ENCODE measurements around the gene RHBDD1.

Gene RHBDD1

DNA sequence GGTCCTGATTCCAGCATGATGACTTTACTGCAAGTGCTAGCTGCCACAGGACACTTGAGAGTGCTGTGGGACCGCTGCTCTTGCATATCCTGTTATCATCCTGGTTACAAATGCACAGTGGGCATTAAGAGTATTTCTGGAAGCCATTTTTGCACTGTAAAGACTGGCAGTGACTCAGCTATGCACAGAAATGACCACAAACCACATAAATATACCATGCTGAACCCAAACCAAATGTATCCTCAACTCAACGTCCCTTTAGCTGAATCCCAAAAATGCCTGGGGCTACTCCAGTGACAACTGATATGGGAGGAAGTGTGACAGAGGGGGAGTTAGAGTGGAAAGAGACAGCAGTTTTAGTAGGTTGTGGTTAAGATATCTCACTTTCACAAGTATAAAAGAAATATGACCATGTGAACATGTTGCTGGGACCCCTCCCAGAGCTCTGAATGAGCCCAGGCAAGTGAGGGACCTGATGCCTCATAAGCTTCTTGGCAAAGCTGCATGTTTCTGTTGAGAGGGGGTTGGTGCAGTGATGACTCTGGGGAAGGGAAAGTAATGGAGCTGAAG, 37.3 kb downstream of the RHBDD1 start:
- no peak overlapping the region for H3K4me2 ChIP-seq (ENCODE audit: low read length)
- H3K9me3 ChIP-seq (ENCODE audit: control insufficient read depth, low read length): no peaks in the 10 kb centered on the region
- no peak overlapping the region for H3K4me3 ChIP-seq (ENCODE audit: low read depth, low read length)
- H3K4me1 ChIP-seq: no peaks in the 10 kb centered on the region
- TF ChIP-seq, protein P1, sequence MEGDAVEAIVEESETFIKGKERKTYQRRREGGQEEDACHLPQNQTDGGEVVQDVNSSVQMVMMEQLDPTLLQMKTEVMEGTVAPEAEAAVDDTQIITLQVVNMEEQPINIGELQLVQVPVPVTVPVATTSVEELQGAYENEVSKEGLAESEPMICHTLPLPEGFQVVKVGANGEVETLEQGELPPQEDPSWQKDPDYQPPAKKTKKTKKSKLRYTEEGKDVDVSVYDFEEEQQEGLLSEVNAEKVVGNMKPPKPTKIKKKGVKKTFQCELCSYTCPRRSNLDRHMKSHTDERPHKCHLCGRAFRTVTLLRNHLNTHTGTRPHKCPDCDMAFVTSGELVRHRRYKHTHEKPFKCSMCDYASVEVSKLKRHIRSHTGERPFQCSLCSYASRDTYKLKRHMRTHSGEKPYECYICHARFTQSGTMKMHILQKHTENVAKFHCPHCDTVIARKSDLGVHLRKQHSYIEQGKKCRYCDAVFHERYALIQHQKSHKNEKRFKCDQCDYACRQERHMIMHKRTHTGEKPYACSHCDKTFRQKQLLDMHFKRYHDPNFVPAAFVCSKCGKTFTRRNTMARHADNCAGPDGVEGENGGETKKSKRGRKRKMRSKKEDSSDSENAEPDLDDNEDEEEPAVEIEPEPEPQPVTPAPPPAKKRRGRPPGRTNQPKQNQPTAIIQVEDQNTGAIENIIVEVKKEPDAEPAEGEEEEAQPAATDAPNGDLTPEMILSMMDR (IDR thresholded peaks at IDR 0.05): no peak
- H2AFZ ChIP-seq: no peak overlapping the region
- no peak overlapping the region for H3K9ac ChIP-seq
- no peaks in the 10 kb centered on the region for H3K27me3 ChIP-seq (ENCODE audit: control insufficient read depth, insufficient read depth, low read length)
- no peak overlapping the region for H3K27ac ChIP-seq
- H3K36me3 ChIP-seq (ENCODE audit: control insufficient read depth, insufficient read depth, low read length): no peaks in the 10 kb centered on the region
- H3K79me2 ChIP-seq: peaks cover 14% of the 10 kb centered on the region

DNA sequence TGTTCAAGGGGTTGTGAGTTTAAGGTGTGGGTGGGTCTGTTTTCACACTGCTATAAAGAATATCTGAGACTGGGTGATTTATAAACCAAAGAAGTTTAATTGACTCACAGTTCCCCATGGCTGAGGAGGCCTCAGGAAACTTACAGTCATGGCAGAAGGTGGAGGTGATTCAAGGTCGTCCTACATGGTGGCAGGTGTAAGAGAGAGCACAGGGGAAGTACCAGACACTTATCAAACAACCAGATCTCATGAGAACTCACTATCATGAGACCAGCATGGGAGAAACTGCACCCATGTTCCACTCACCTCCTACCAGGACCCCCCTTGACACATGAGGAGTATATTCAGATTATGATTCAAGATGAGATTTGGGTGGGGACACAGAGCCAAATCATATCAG, 38.0 kb downstream of the RHBDD1 start:
- H3K79me2 ChIP-seq: peaks cover 14% of the 10 kb centered on the region
- TF ChIP-seq, protein P1 (IDR thresholded peaks at IDR 0.05): no peak
- no peaks in the 10 kb centered on the region for H3K4me1 ChIP-seq
- H3K9me3 ChIP-seq (ENCODE audit: control insufficient read depth, low read length): no peaks in the 10 kb centered on the region
- H3K4me2 ChIP-seq (ENCODE audit: low read length): no peak overlapping the region
- H3K36me3 ChIP-seq (ENCODE audit: control insufficient read depth, insufficient read depth, low read length): no peaks in the 10 kb centered on the region
- H3K27ac ChIP-seq: no peak overlapping the region
- no peaks in the 10 kb centered on the region for H3K27me3 ChIP-seq (ENCODE audit: control insufficient read depth, insufficient read depth, low read length)
- no peak overlapping the region for H2AFZ ChIP-seq
- H3K9ac ChIP-seq: no peak overlapping the region
- H3K4me3 ChIP-seq (ENCODE audit: low read depth, low read length): no peak overlapping the region

DNA sequence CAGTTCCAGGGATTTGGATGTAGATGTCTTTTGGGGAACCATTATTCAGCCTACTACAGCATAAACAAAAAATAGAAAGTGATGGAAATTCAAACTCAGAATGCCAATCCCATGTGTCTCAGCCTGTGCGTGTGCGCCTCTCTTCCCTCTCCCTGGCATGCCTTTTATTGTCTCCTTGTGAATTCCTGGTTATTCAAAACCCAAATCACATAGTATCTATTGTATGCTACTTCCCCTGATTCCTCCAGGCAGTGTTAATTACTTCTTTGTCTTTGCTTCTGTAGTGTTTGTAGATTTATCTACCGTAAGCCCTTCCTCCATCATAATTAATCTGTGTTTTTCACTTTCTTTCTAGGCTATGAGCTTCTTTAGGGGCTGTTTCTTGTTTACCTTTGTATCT, 38.9 kb downstream of the RHBDD1 start:
- Histone ChIP-seq H3K4me1 (no peaks in the 10 kb centered on the region), H3K36me3 (ENCODE audit: control insufficient read depth, insufficient read depth, low read length) (no peaks in the 10 kb centered on the region), H3K27ac (no peak overlapping the region), H3K9me3 (ENCODE audit: control insufficient read depth, low read length) (no peaks in the 10 kb centered on the region), H3K79me2 (peaks cover 14% of the 10 kb centered on the region), H2AFZ (no peak overlapping the region), H3K9ac (no peak overlapping the region), H3K4me3 (ENCODE audit: low read depth, low read length) (no peak overlapping the region), H3K27me3 (ENCODE audit: control insufficient read depth, insufficient read depth, low read length) (no peaks in the 10 kb centered on the region), H3K4me2 (ENCODE audit: low read length) (no peak overlapping the region)
- TF ChIP-seq, protein P1 (IDR thresholded peaks at IDR 0.05): no peak

DNA sequence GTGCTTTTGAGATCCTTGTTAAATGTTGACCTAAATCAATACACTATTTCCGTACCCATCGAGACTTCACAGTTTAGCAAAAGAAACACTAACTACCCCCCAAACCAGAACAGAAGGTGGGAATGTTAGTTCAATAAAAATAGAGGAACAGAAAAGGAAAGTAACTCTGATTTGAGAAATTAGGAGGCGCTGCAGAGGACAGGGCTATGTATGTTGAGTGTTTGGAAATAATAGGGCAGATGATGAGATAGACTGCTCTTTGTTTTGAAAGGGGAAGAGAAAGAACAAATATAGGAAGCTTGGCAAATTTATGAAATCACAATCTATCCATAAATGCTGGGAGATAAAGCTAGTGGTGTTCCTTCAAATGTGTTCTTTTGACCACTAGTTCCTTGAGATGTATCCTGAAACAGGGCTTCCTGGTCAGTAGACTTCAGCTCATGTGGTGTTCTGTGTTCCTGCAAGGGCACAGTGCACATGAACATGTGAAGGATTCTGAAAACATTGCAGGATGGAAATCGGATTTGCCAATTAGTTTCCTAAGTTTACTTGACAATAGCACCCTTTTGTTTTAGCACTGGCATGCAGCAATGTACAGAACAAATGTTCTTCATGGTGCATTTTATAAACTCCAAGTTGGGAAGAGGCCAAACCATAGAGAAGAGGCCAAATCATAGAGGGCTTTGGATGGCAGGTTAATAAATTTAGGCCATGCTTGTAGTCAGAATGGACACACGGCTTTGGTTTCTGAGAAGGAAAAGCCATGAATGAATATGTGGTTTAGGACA, 39.8 kb downstream of the RHBDD1 start:
- no peak overlapping the region for H3K9ac ChIP-seq
- H3K4me1 ChIP-seq: no peaks in the 10 kb centered on the region
- no peak overlapping the region for H3K27ac ChIP-seq
- H3K36me3 ChIP-seq (ENCODE audit: control insufficient read depth, insufficient read depth, low read length): no peaks in the 10 kb centered on the region
- TF ChIP-seq, protein P1 (IDR thresholded peaks at IDR 0.05): no peak
- no peak overlapping the region for H3K4me2 ChIP-seq (ENCODE audit: low read length)
- H3K4me3 ChIP-seq (ENCODE audit: low read depth, low read length): no peak overlapping the region
- no peaks in the 10 kb centered on the region for H3K27me3 ChIP-seq (ENCODE audit: control insufficient read depth, insufficient read depth, low read length)
- no peaks in the 10 kb centered on the region for H3K9me3 ChIP-seq (ENCODE audit: control insufficient read depth, low read length)
- H2AFZ ChIP-seq: no peak overlapping the region
- peaks cover 14% of the 10 kb centered on the region for H3K79me2 ChIP-seq

DNA sequence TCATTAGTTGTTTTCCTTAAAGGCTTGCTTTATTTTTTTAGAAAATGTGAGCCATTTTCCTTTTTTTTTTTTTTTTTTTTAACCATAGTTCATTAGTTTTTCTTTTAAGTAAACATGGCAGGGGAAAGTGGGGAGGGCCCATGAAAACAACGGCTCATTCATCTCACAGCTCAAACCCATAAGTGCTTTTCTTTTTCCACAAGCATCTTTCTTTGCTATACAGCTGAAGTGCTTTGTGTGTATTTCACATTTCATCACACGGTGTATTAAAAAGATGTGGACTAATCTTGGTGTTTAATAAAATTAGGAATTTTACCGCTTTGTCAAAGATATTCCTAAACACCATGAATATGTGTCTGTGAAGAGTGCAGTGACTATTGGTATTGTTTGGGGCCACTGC, 41.6 kb downstream of the RHBDD1 start:
- Histone ChIP-seq H3K27me3 (ENCODE audit: control insufficient read depth, insufficient read depth, low read length) (no peaks in the 10 kb centered on the region), H3K9me3 (ENCODE audit: control insufficient read depth, low read length) (no peaks in the 10 kb centered on the region), H3K36me3 (ENCODE audit: control insufficient read depth, insufficient read depth, low read length) (no peaks in the 10 kb centered on the region), H3K9ac (no peak overlapping the region), H3K4me1 (no peaks in the 10 kb centered on the region), H3K79me2 (peaks cover 10% of the 10 kb centered on the region), H3K4me2 (ENCODE audit: low read length) (no peak overlapping the region), H3K4me3 (ENCODE audit: low read depth, low read length) (no peak overlapping the region), H3K27ac (no peak overlapping the region), H2AFZ (no peak overlapping the region)
- TF ChIP-seq, protein P1 (IDR thresholded peaks at IDR 0.05): no peak
